Stomach (tissue), 4 donors: ENCODE data around the gene NR1D1.

ENCODE experiments used
- EP300 ChIP-seq: sonication (generic); formaldehyde crosslinking; IDR thresholded peaks from one replicate; pipeline ENCODE4 v1.6.1; 2017; ENCODE audit warnings: antibody characterized with exemption
- POLR2A ChIP-seq, 4 donors: fragments of 450-650 bp; IDR thresholded peaks; one replicate each; pipeline ENCODE4 v1.6.1; 2016; ENCODE audit warnings: antibody characterized with exemption in 4 of 4, control low read depth in 2 of 4, mild to moderate bottlenecking in 1 of 4, moderate library complexity in 1 of 4
- POLR2AphosphoS5 ChIP-seq, 3 donors: sonication (generic); formaldehyde crosslinking; IDR thresholded peaks; one replicate each; pipeline ENCODE4 v1.6.1; 2016; ENCODE audit warnings: antibody characterized with exemption in 3 of 3
- TF ChIP-seq, protein P1 (sequence below), 7 experiments: fragments of 450-650 bp in 4 of 7; fragments of 200-600 bp in 3 of 7; sonication (generic) in 3 of 7; IDR thresholded peaks; one replicate each; pipeline ENCODE4 v1.5.1; 2016 to 2019; ENCODE audit warnings: antibody characterized with exemption in 7 of 7, control low read depth in 2 of 7, mild to moderate bottlenecking in 1 of 7

DNA sequence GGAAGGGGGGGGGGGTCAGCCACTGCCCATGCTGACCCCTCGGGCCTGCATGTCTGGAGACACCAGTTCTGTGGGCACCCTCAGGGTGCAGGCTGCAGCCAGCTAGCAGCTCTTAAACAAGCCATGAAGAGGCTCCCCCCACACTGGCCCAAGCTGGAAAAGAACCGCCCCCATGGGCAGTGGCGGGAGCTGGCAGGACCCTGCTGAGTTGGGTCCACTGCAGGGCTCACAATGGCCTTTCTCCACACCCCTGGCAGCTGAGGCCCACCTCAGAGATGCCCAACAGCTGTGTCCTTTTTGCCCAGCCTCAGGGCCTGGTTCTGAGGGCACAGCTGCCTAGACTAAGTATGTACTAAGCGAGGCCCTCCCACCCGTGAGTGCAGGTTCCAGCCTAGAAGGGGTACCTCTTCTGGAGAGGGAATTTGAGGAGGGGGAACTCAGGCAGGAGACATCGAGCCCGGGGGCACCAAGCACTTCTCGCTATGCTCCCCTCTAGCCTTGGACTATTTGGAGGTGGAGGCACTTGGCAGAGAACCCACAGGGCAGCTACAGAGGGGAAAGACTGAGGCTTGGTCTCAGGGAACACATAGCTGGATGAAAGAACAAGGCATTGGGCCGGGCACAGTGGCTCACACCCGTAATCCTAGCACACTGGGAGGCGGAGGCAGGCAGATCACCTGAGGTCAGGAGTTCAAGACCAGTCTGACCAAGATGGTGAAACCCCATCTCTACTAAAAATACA is 34.4 kb downstream of the NR1D1 start:
- TF ChIP-seq, protein P1, sequence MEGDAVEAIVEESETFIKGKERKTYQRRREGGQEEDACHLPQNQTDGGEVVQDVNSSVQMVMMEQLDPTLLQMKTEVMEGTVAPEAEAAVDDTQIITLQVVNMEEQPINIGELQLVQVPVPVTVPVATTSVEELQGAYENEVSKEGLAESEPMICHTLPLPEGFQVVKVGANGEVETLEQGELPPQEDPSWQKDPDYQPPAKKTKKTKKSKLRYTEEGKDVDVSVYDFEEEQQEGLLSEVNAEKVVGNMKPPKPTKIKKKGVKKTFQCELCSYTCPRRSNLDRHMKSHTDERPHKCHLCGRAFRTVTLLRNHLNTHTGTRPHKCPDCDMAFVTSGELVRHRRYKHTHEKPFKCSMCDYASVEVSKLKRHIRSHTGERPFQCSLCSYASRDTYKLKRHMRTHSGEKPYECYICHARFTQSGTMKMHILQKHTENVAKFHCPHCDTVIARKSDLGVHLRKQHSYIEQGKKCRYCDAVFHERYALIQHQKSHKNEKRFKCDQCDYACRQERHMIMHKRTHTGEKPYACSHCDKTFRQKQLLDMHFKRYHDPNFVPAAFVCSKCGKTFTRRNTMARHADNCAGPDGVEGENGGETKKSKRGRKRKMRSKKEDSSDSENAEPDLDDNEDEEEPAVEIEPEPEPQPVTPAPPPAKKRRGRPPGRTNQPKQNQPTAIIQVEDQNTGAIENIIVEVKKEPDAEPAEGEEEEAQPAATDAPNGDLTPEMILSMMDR (IDR thresholded peaks at IDR 0.05), result no peak
- no peak for TF ChIP-seq EP300
- no peak for TF ChIP-seq POLR2A (IDR thresholded peaks at IDR 0.05)
- no peak for TF ChIP-seq POLR2AphosphoS5 (IDR thresholded peaks at IDR 0.05)
